ENCODE results near the gene KCNK18. TPM values are rescaled to one million over a fixed set of nuclear protein-coding genes. Genes with fewer than 3 reads are reported as not detected.

Gene KCNK18
- total RNA-seq, 2 donors from 2014 or later = not detected

DNA sequence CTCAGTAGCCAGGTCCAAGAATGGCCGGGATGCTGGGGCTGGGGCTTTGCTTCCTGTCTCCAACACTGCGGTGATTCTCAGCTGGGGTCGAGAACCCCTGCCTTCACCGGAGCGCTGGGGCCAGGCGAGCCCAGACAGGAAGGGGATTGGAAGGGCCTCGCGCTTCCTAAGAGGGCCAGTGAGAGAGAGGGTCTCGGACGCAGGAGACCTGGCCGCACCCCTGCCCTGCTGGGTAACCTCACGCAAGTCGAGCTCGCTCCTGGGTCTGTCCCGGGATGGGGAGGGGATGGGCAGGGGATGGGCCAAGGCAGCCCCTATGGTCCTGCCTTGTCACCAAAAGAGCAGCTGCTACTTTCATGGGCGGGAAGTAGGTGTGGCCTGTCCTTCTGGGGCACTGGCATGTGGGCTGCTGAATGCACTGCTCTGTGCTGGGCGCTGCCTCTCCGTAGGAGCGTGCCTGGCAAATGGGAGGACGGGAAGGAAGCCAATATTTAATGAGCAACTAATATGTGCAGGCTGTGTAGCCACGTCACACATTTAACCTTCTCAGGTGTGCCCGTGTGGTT lies 20.0 kb downstream of the KCNK18 start:
- H3K27me3 ChIP-seq = peaks cover 0 to 11% of the 10 kb centered on the region in 2 donors
- intact Hi-C loops (cut with DNase I) = no loop called here
- peak; percentile 28 for ATAC-seq
- peak overlapping the region in 1 of 2 donors; percentile 35 for H3K4me3 ChIP-seq
- peak; percentile 25 to 49 (median 34) for DNase-seq
- H3K4me1 ChIP-seq = peaks cover 16% of the 10 kb centered on the region
- TF ChIP-seq POLR2A (IDR thresholded peaks at IDR 0.05) = no peak
- TF ChIP-seq, protein P1, sequence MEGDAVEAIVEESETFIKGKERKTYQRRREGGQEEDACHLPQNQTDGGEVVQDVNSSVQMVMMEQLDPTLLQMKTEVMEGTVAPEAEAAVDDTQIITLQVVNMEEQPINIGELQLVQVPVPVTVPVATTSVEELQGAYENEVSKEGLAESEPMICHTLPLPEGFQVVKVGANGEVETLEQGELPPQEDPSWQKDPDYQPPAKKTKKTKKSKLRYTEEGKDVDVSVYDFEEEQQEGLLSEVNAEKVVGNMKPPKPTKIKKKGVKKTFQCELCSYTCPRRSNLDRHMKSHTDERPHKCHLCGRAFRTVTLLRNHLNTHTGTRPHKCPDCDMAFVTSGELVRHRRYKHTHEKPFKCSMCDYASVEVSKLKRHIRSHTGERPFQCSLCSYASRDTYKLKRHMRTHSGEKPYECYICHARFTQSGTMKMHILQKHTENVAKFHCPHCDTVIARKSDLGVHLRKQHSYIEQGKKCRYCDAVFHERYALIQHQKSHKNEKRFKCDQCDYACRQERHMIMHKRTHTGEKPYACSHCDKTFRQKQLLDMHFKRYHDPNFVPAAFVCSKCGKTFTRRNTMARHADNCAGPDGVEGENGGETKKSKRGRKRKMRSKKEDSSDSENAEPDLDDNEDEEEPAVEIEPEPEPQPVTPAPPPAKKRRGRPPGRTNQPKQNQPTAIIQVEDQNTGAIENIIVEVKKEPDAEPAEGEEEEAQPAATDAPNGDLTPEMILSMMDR (IDR thresholded peaks at IDR 0.05) = no peak
- H3K27ac ChIP-seq = no peak overlapping the region
- WGBS, 2 donors = 11 to 19% methylated on average over 15 to 22 of the region's 22 CpGs
- no peaks in the 10 kb centered on the region for H3K9me3 ChIP-seq
- no peaks in the 10 kb centered on the region for H3K36me3 ChIP-seq (replicated peaks in 1 of 2; ENCODE audit: insufficient read depth in 1 of 2, low read depth in 2 of 2)

DNA sequence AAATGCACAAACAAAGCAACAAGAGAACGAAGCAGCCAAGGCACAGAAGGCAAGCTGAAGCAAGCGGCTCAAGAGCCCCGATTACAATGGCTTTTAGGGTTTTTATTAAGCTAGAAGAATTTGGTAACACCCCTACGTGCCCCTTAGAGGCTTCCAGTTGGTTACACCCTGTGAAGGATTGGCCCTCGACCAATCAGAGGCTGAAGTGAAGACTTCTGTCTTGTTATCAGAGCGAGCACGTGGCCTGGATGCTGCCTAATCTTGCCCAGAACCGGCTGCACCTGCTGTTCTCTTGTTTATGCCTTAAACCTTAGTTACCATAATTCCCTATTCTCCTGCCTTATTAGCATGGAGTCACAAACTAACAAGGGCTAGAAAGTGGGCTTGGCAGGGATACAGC lies 21.4 kb downstream of the KCNK18 start:
- Histone ChIP-seq H3K4me3 (no peak overlapping the region), H3K36me3 (replicated peaks in 1 of 2; ENCODE audit: insufficient read depth in 1 of 2, low read depth in 2 of 2) (no peaks in the 10 kb centered on the region), H3K27me3 (peaks cover 0 to 11% of the 10 kb centered on the region in 2 donors), H3K27ac (no peak overlapping the region), H3K4me1 (peaks cover 16% of the 10 kb centered on the region), H3K9me3 (no peaks in the 10 kb centered on the region)
- 61 to 68% methylated on average over 8 of the region's 8 CpGs for WGBS, 2 donors
- intact Hi-C loops (cut with DNase I) = no loop called here
- TF ChIP-seq, protein P1 (IDR thresholded peaks at IDR 0.05) = no peak
- no peak for TF ChIP-seq POLR2A (IDR thresholded peaks at IDR 0.05)
- no peak for ATAC-seq
- DNase-seq = no peak

DNA sequence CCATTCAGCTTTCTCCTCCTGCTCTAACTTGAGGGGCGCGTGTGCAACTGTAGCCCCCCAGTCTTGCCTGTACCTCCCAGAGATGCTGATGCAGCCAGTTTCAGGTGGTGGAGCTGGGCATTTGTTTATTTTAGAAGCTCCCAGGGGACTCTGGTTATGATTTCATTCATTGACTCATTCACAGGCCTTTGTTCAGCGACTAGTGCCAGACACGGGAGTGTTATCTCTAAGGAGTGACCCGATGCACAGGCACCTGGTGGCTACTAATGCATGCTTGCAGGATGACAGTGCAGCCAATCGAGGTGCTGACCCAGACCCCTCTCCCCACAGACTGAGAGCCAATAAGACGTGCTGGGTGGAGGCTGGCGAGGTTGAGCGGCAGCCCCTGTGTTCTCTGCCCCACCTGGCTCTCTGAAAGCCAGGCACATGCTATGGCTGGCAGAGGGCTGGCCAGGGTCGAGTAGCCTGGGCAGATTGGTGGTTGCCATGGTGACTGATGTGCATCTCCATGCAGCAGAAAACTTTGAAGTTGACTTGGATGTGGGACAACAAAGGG lies 23.9 kb downstream of the KCNK18 start:
- H3K4me1 ChIP-seq = peaks cover 12% of the 10 kb centered on the region
- H3K27ac ChIP-seq = no peak overlapping the region
- no peak for ATAC-seq
- no peaks in the 10 kb centered on the region for H3K9me3 ChIP-seq
- H3K4me3 ChIP-seq = no peak overlapping the region
- DNase-seq = no peak
- peaks cover 0 to 3% of the 10 kb centered on the region in 2 donors for H3K27me3 ChIP-seq
- H3K36me3 ChIP-seq (replicated peaks in 1 of 2; ENCODE audit: insufficient read depth in 1 of 2, low read depth in 2 of 2) = no peaks in the 10 kb centered on the region
- intact Hi-C loops (cut with DNase I) = loop anchor here (5.0 kb wide), 1 partner anchor 96 kb away; no protein-coding TSS in a partner anchor
- WGBS, 2 donors = 29 to 57% methylated on average over 7 to 10 of the region's 10 CpGs
- TF ChIP-seq POLR2A (IDR thresholded peaks at IDR 0.05) = no peak
- TF ChIP-seq, protein P1 (IDR thresholded peaks at IDR 0.05) = no peak

GRCh38 chr10:117222552-117222951 lies 25.3 kb downstream of the KCNK18 start:
- Histone ChIP-seq H3K9me3 (no peaks in the 10 kb centered on the region), H3K27ac (no peak overlapping the region), H3K4me1 (no peaks in the 10 kb centered on the region), H3K4me3 (no peak overlapping the region), H3K36me3 (replicated peaks in 1 of 2; ENCODE audit: insufficient read depth in 1 of 2, low read depth in 2 of 2) (no peaks in the 10 kb centered on the region), H3K27me3 (no peaks in the 10 kb centered on the region)
- ATAC-seq (no peak), DNase-seq (no peak)
- intact Hi-C loops (cut with DNase I) = loop anchor here (5.0 kb wide), 1 partner anchor 95 kb away; no protein-coding TSS in a partner anchor
- TF ChIP-seq, protein P1 (IDR thresholded peaks at IDR 0.05) = no peak
- no peak for TF ChIP-seq POLR2A (IDR thresholded peaks at IDR 0.05)
- 87 to 93% methylated on average over 5 of the region's 5 CpGs for WGBS, 2 donors

All from body of pancreas (tissue), 4 donors.